Activated CD8-positive, alpha-beta memory T cell treated with anti-CD3 and anti-CD28 coated beads, Interleukin-2, amount 50 U/mL, for 48 hours (primary cell): ENCODE measurements around the gene RPH3AL.
"Not testable (repeated sequence)": the region's sequence is repeated elsewhere in the genome, so short reads cannot be mapped to it uniquely, and the experiment has no call there.

Experiments
- DNase-seq: peaks from one replicate; pipeline ENCODE4 v3.0.0-alpha.2; 2020

RPH3AL gene

DNA sequence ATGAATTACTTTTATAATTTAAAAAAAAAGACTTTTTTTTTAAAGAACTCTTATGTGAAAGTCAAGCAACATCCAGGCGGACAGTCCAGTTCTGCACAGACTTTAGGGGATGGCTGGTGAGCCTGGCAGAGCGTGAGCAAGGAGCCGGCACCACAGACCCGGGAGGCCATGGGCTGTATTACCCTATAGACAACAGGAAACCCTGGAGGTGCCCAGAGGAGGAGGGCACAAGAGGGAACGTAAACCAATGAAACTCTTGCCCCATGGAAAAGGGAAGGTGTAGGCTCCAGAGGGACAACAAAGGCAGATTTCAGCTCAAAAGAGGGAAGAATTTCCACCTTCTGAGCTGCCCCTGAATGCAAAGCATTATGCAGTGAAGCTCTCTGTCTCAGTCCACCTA, 25.5 kb upstream of the RPH3AL start:
- DNase-seq = no peak

DNA sequence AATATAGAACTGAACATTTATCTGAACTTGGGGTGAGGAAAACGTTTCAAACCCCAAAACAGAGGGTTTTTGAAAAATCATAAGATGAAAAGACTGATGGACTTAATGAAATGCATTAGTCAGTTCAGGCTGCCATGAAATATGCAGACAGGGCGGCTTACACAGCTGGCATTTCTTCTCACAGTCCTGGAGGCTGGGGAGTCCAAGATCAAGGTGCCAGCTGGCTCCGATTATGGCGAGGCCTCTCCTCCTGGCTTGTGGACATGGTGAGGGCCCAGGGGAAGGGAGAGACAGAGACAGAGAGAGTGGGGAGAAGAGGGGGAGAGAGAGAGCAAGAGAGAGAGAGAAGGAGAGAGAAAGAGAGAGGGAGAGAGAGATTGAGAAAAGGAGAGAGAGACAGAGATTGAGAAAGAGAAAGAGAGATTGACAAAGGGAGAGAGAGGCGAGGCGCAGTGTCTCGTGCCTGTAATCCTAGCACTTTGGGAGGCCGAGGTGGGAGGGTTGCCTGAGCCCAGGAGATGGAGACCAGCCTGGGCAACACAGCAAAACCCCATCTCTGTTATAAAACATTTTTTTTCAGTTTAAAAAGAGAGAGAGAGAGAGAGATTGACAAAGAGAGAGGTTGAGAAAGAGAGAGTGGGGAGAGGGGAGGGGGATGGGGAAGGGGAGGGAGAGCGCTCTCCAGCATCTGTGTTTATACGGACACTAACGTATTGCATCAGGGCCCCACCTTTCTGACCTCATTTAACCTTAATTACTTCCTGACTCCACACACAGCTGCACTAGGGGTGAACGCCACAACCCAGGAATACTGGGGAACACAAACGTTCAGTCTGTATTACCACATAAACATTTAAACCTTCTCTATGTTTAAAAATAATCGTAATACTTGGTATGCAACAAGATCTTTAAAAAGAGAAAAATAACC, 24.6 kb upstream of the RPH3AL start:
- no peak for DNase-seq

- no peak for DNase-seq
These were observed 21.1 kb upstream of the RPH3AL start for GRCh38 chr17:373613-374230.

- DNase-seq = no peak
These were observed 19.8 kb upstream of the RPH3AL start for GRCh38 chr17:372157-373152.

GRCh38 chr17:371583-371982, 19.0 kb upstream of the RPH3AL start:
- DNase-seq = no peak

GRCh38 chr17:367656-368055, 15.0 kb upstream of the RPH3AL start:
- not testable (repeated sequence) for DNase-seq

DNA sequence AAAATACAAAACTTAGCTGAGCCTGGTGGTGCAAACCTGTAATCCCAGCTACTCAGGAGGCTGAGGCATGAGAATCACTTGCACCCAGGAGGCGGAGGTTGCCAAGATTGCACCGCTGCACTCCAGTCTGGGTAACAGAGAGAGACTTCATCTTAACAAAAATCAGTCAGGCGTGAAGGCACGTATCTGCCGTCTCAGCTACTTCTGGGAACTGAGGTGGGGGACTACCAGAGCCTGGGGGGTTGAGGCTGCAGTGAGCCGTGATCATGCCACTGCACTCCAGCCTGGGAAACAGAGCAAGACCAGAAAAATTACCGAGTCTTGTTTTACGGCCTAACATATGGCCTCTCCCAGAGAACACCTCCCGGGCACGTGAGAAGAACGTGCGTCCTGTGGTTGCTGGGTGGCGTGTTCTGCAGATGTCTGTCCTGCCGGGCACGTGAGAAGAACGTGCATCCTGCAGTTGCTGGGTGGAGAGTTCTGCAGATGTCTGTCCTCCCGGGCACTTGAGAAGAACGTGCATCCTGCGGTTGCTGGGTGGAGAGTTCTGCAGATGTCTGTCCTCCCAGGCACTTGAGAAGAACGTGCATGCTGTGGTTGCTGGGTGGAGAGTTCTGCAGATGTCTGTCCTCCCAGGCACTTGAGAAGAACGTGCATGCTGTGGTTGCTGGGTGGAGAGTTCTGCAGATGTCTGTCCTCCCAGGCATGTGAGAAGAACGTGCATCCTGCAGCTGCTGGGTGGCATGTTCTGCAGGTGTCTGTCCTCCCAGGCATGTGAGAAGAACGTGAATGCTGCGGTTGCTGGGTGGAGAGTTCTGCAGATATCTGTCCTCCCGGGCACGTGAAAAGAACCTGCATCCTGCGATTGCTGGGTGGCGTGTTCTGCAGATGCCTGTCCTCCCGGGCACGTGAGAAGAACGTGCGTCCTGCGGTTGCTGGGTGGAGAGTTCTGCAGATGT, 14.3 kb upstream of the RPH3AL start:
- not testable (repeated sequence) for DNase-seq

DNA sequence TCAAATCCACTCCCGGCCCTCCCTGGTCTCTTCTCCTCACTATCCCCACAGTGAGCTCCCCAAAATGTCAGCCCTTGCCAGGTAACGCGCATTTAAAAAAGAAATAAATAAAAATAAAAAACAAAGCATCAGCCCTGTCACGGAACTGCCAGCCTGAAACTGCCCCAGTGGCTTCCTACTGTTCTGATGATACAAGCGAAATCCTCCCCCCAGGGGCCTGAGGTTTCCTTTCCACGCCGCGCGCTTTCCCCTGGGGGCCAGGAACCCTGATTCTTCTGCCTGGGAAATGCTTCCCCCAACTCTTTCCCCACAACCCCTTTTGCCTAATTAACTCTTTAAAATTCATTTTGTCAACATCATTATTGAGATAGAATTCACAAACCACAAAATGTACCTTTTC, 12.2 kb upstream of the RPH3AL start:
- DNase-seq = no peak

- DNase-seq = no peak
These were observed 11.7 kb upstream of the RPH3AL start for GRCh38 chr17:364308-364707.

DNA sequence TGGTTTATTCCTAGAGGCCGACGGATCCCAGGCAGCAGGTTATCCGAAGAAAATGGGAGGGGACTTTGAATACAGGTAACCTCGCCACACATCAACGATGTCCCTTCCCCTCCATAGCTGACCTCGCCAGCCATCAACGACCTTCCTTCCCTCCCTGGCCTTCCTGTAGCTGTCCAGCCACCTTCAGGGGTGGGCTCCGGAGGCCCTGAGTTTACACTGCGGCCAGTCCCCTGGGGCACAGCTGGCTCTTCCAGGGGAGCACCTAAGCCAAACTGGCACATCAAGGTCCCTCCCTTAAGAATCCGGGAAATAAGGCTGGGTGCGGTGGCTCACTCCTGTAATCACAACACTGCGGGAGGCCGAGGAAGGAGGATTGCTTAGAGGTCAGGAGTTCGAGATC, 10.1 kb upstream of the RPH3AL start:
- no peak for DNase-seq

- no peak for DNase-seq
These were observed 7.6 kb upstream of the RPH3AL start for GRCh38 chr17:360092-360750.

DNA sequence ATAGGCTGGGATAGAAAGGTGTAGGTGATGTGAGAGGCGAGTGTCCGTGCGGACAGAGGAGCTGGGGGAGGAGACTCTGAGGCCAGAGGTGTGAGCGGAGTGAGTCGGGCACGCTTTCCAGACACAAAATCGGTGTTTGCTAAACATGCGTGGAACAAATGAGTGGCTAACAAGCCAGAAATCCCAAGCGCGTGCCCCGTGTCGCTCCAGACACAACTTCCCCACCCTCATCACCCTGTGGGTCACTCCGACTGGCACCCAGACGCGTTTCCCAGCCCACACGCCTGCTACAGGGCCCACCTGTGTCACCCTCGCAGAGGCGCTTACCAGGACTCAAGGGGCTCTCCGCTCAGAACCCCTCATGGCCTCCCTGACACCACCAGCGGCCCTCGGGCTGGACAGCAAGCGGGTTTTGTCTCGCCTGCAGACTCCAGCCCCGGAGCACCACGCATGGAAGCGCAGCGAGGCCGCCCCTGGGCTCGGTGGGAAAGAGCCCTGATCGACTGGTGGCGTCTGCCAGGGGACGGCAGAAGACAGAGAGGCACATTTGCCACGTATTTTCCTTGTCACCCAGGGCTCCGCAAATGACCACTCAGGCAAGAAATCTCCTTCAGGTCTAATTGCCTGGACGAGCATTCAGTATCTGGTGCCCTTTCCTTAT, 6.0 kb upstream of the RPH3AL start:
- DNase-seq = no peak

- DNase-seq = no peak
These were observed 5.0 kb upstream of the RPH3AL start for GRCh38 chr17:357644-358043.

DNA sequence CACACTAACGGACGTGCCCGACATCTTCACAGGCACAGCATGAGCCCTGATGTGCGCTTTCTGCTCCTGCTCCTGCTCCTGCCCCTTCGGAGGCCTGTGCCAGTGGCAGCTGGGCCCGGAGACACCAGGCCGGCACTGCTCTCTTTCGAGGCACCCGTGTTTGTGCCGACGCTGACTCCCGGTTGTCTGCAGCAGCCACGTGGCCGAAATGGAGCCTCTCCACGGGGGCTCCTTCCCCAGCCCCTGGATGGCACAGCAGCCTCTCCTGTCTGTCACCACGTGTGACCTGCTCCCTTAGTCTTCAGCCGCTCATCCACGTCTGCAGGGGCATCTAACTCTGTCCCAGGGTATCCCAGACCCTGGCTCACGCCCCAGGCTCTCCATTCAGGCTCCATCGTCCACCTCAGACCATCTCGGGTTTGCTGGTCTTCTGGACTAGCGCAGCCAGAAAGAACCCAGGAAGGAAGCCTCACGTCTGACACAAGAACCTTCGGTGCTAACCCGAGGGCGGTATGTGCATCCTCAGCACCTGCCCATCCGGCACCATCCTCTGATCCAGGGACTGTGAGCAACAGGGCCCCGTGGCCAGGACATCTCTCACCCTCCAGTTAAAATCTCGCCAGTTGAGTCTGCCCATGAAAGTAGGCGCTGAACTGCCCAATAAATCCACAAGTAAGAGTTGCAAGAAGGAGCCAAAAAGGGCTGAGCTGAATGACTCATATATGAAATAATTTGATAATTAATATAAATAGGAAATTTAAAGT, 4.2 kb upstream of the RPH3AL start:
- no peak for DNase-seq

DNA sequence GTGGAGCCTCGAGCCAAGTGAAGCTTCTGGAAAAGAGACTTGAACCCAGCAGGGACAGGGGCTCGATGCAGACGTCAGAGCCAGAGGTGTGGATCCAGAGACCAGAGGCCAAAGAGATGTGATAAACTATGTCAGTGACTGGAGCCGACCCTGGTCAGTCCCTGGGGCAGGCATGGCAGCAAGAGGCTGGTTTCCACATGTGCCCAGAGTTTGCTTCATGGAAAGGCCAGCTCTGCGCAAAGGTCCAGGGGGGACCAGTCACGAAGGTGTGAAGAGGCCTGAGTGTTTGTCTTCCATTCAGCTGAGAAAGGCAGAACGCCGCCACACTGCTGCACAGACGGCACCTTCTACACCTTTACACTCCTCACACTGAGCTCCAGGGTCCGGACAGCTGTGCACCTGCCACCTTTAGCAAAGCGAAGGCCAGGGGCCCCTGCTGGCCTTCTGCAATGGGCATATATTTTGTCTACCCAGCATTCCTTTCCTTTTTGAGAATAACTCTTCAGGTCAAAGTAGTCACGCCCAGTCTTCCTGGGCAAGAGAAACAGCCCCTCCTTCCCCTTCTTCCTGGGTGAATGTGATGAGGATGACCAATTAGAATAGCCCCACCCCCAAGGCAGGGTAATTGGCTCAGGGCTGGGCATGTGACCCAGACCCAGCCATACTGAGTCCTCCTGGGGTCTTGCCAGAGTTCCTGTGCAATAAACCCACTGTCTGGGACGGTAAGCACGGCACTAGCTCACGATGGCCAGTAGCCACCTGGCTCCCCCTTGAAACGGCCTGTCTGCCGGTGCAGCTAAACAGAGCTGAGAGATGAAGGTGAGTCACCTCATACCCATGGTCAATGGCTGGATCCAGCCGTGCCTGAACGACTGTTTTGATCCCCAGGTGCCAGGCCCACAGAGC, 2.3 kb upstream of the RPH3AL start:
- no peak for DNase-seq

DNA sequence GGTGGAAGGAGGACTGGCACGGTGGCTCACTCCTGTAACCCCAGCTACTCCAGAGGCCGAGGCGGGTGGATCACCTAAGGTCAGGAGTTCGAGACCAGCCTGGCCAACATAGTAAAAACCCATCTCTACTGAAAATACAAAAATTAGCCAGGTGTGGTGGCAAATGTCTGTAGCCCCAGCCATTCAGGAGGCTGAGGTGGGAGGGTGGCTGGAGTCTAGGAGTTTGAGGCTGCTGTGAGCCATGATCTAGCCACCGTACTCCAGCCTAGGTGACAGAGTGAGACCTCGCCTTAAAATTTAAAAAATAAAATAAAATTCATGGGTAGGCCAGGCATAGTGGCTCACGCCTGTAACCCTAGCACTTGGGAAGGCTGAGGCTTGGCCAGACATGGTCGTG, 1.2 kb upstream of the RPH3AL start:
- DNase-seq = no peak

DNA sequence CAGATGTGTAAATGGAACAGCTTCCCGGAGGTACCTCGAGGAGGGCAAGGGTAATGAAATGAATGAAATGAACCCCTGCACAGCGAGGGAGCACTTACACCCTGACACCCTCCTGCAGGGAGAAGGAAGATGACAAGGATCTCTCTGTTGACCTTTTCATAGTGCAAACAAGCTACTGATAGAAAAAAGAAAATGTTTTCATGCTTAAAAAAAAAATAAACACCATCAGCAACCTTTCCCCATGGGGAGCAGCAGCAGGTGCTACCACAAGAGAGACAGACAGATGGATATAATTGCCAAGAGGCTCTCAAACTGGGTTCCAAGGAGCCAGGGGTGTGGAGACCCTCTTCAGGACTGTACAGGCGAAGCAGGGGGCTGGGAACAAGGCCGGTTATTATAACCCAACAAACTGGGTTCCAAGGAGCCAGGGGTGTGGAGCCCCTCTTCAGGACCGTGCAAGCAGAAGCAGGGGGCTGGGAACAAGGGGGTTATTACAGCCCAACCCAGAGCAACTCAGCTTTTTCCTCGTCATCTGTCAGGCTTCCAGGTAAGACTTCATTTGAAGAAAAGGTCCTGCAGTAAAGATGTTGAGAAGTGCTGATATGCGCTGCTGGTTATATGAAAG, 718 bp upstream of the RPH3AL start:
- DNase-seq = no peak

DNA sequence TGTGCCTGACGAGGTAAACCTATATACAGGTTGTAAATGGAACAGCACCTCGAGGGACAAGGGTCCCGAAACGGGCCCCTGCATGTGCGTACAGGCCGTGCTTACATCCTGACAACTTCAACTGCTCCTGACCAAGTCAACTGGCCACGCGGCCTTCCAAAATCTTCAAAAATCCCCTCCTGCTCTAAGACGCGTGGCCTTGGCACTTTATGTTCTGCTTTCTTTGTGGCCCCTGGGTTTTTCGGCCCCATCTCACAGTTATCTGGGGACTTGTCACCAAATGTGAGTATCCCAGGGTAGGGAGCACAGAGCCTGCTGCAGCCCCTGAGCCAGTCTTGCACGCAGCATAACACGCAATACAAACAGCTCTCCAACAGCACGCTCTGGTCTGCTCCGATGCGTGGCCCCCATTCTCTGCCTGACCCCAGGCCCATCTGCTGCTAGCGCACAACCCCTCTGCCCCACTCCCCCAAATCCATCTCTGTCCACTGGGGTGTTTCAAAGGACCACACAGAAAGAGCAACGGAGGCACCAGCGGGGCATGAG, 659 bp downstream of the RPH3AL start:
- DNase-seq = no peak
